AG04449 (cell line): ENCODE measurements around the gene CDC14A.

Source experiments
- CTCF ChIA-PET: fragments of 350-600 bp; formaldehyde crosslinking; extraction: SDS; loops from one replicate; lab custom pipeline; 2021; ENCODE audit warnings: antibody characterized with exemption; lab: Yijun Ruan, JAX
- POLR2A ChIA-PET: fragments of 400-600, 350-600 bp; formaldehyde crosslinking; extraction: SDS; loops from one replicate; lab custom pipeline; 2020; ENCODE audit warnings: antibody characterized with exemption, inconsistent platforms; lab: Yijun Ruan, JAX
- DNase-seq: peaks from one replicate; pipeline ENCODE4 v3.0.0-alpha.2; 2010; ENCODE audit warnings: low read depth, low spot score
- H3K4me3 ChIP-seq: 2 replicates; pipeline ENCODE4 v1.5.1; 2011; ENCODE audit warnings: low read depth, mild to moderate bottlenecking, control low read depth, low read length
- CTCF ChIP-seq: IDR thresholded peaks from one replicate; pipeline ENCODE4 v1.5.1; 2011; ENCODE audit warnings: mild to moderate bottlenecking, moderate library complexity, low read length, control low read depth, inconsistent platforms; ENCODE audit not compliant: insufficient read depth; ENCODE audit errors: missing control alignments

Gene CDC14A

GRCh38 chr1:100452641-100453040 is 100.3 kb downstream of the CDC14A start:
- TF ChIP-seq CTCF, result no peak
- ChIA-PET POLR2A (no interaction called here), CTCF (interaction anchor here (1.3 to 7.2 kb wide), 4 partner anchors 10 to 415 kb away, joined by 5 to 163 read pairs (median 23); no protein-coding TSS in a partner anchor)
- DNase-seq, result no peak
- no peak overlapping the region for H3K4me3 ChIP-seq

- ChIA-PET CTCF (interaction anchor here (0.6 to 7.2 kb wide), 35 partner anchors 8 to 688 kb away, joined by 3 to 163 read pairs (median 5); partner anchors contain the start of gene CDC14A), POLR2A (no interaction called here)
- H3K4me3 ChIP-seq, result no peak overlapping the region
- no peak for DNase-seq
- no peak for TF ChIP-seq CTCF
Observed at GRCh38 chr1:100455478-100456072, 103.3 kb downstream of the CDC14A start.

- no peak for TF ChIP-seq CTCF
- ChIA-PET CTCF (interaction anchor here (0.6 to 7.2 kb wide), 21 partner anchors 7 to 691 kb away, joined by 3 to 163 read pairs (median 9); partner anchors contain the start of gene CDC14A), POLR2A (no interaction called here)
- H3K4me3 ChIP-seq, result no peak overlapping the region
- no peak for DNase-seq
Observed at GRCh38 chr1:100456880-100457279, 104.6 kb downstream of the CDC14A start.

GRCh38 chr1:100457683-100458082 is 105.4 kb downstream of the CDC14A start:
- no peak overlapping the region for H3K4me3 ChIP-seq
- no peak for TF ChIP-seq CTCF
- no peak for DNase-seq
- ChIA-PET POLR2A (interaction anchor here (0.5 kb wide), 1 partner anchor 61 kb away, joined by 4 read pairs; no protein-coding TSS in a partner anchor), CTCF (interaction anchor here (1.2 to 13.2 kb wide), 8 partner anchors 12 to 651 kb away, joined by 3 to 700 read pairs (median 22); partner anchors contain the start of genes CDC14A and RTCA)

GRCh38 chr1:100458661-100459357 is 106.5 kb downstream of the CDC14A start:
- ChIA-PET POLR2A (interaction anchor here (1.2 kb wide), 1 partner anchor 410 kb away, joined by 4 read pairs; no protein-coding TSS in a partner anchor), CTCF (interaction anchor here (0.6 to 13.2 kb wide), 45 partner anchors 7 to 721 kb away, joined by 3 to 700 read pairs (median 3); partner anchors contain the start of genes CDC14A, EXTL2 and RTCA)
- no peak for TF ChIP-seq CTCF
- no peak for DNase-seq
- H3K4me3 ChIP-seq, result no peak overlapping the region
